ENCODE results near the gene TRUB2.
"Not testable (repeated sequence)": the region's sequence is repeated elsewhere in the genome, so short reads cannot be mapped to it uniquely, and the experiment has no call there.

Gene TRUB2

GRCh38 chr9:128340691-128341434 is 18.6 kb upstream of the TRUB2 start:
- peak overlapping the region; percentile 69 for H3K4me3 ChIP-seq (ENCODE audit: insufficient read depth, low read length, poor library complexity, severe bottlenecking)
- TF ChIP-seq CTCF (IDR thresholded peaks at IDR 0.05; ENCODE audit: insufficient read depth, low read length, poor library complexity, severe bottlenecking) (no peak), EZH2phosphoT487 (conservative IDR thresholded peaks at IDR 0.05; ENCODE audit: low read length) (no peak)
- H3K27ac ChIP-seq (ENCODE audit: low read depth, low read length): peak overlapping the region; percentile 15
- peaks cover 7% of the 10 kb centered on the region; the same call in 1 of the 2 replicates for H3F3A ChIP-seq (ENCODE audit: insufficient read depth)
- H3K79me2 ChIP-seq (ENCODE audit: insufficient read depth, low read length): no peaks in the 10 kb centered on the region
- H3K27me3 ChIP-seq (ENCODE audit: low read length): no peaks in the 10 kb centered on the region
- H3K9ac ChIP-seq (ENCODE audit: low read length): peak overlapping the region; percentile 65
- peak overlapping the region; percentile 81 for H3K4me2 ChIP-seq (ENCODE audit: low read depth, low read length, poor library complexity, severe bottlenecking)
- peak overlapping the region; percentile 62 for H2AFZ ChIP-seq (ENCODE audit: low read depth, low read length, severe bottlenecking)
- no peaks in the 10 kb centered on the region for H3K9me3 ChIP-seq (ENCODE audit: insufficient read depth, low read length)
- no peaks in the 10 kb centered on the region for H3K36me3 ChIP-seq (ENCODE audit: low read length)
- H4K20me1 ChIP-seq (ENCODE audit: low read depth, low read length): no peaks in the 10 kb centered on the region
- H3K9me2 ChIP-seq (replicated peaks; ENCODE audit: insufficient read depth, low read length): no peaks in the 10 kb centered on the region

GRCh38 chr9:128339761-128340690 is 17.8 kb upstream of the TRUB2 start, which contains the start of gene SLC27A4:
Gene SLC27A4 (plus strand): TSS chr9:128340527. CDS start chr9:128343133, 2,606 bp downstream.
- Histone ChIP-seq H3K36me3 (ENCODE audit: low read length) (no peaks in the 10 kb centered on the region), H3K4me3 (ENCODE audit: insufficient read depth, low read length, poor library complexity, severe bottlenecking) (peak within 1 kb of the TSS; percentile 77), H3K4me2 (ENCODE audit: low read depth, low read length, poor library complexity, severe bottlenecking) (peak within 1 kb of the TSS; percentile 81), H4K20me1 (ENCODE audit: low read depth, low read length) (no peaks in the 10 kb centered on the region), H3K9me3 (ENCODE audit: insufficient read depth, low read length) (no peaks in the 10 kb centered on the region), H3K27ac (ENCODE audit: low read depth, low read length) (peak within 1 kb of the TSS; percentile 41), H3K79me2 (ENCODE audit: insufficient read depth, low read length) (no peaks in the 10 kb centered on the region), H3K27me3 (ENCODE audit: low read length) (no peaks in the 10 kb centered on the region), H3F3A (ENCODE audit: insufficient read depth) (peaks cover 7% of the 10 kb centered on the region; the same call in 1 of the 2 replicates), H2AFZ (ENCODE audit: low read depth, low read length, severe bottlenecking) (peak within 1 kb of the TSS; percentile 81), H3K9me2 (replicated peaks; ENCODE audit: insufficient read depth, low read length) (no peaks in the 10 kb centered on the region), H3K9ac (ENCODE audit: low read length) (peak within 1 kb of the TSS; percentile 65)
- TF ChIP-seq CTCF (IDR thresholded peaks at IDR 0.05; ENCODE audit: insufficient read depth, low read length, poor library complexity, severe bottlenecking) (no peak), EZH2phosphoT487 (conservative IDR thresholded peaks at IDR 0.05; ENCODE audit: low read length) (no peak)

- H3K4me3 ChIP-seq (ENCODE audit: insufficient read depth, low read length, poor library complexity, severe bottlenecking); H3K27me3 ChIP-seq (ENCODE audit: low read length); H4K20me1 ChIP-seq (ENCODE audit: low read depth, low read length); H3K9me2 ChIP-seq (replicated peaks; ENCODE audit: insufficient read depth, low read length); H3K79me2 ChIP-seq (ENCODE audit: insufficient read depth, low read length); H3F3A ChIP-seq (ENCODE audit: insufficient read depth); H3K9me3 ChIP-seq (ENCODE audit: insufficient read depth, low read length); H3K36me3 ChIP-seq (ENCODE audit: low read length); H3K27ac ChIP-seq (ENCODE audit: low read depth, low read length); H3K9ac ChIP-seq (ENCODE audit: low read length): not testable (repeated sequence)
- Histone ChIP-seq H2AFZ (ENCODE audit: low read depth, low read length, severe bottlenecking) (peak overlapping the region; percentile 81), H3K4me2 (ENCODE audit: low read depth, low read length, poor library complexity, severe bottlenecking) (peak overlapping the region; percentile 51)
Observed at GRCh38 chr9:128338852-128339614, 16.8 kb upstream of the TRUB2 start.
